MM.1S (cell line): Measurements from ENCODE around the gene CARHSP1.
A peak's percentile ranks its signal among the peaks of the same experiment; 100 is the strongest.

Experiments
- DNase-seq: peaks from one replicate; pipeline ENCODE4 v3.0.0-alpha.2; 2015
- H2AFZ ChIP-seq: fragments of 300-600 bp; sonication (generic); 2 replicates; pipeline ENCODE4 v1.6.0; 2016; ENCODE audit warnings: antibody characterized with exemption, low read length
- H3F3A ChIP-seq: fragments of 300-600 bp; sonication (generic); 2 replicates; pipeline ENCODE4 v1.6.1; 2016; ENCODE audit warnings: mild to moderate bottlenecking, antibody characterized with exemption, low read length, moderate library complexity, mixed read lengths; ENCODE audit not compliant: insufficient read depth
- H3K27ac ChIP-seq: fragments of 300-600 bp; sonication (generic); 2 replicates; pipeline ENCODE4 v1.5.1; 2016; ENCODE audit warnings: mild to moderate bottlenecking, low read length
- H3K27me3 ChIP-seq: fragments of 300-600 bp; sonication (generic); replicated peaks from 2 replicates; pipeline ENCODE4 v1.6.0; 2016; ENCODE audit warnings: low read length; ENCODE audit not compliant: insufficient read depth
- H3K36me3 ChIP-seq: fragments of 300-600 bp; sonication (generic); replicated peaks from 2 replicates; pipeline ENCODE4 v1.6.1; 2016; ENCODE audit warnings: mild to moderate bottlenecking, low read length, mixed read lengths; ENCODE audit not compliant: insufficient read depth
- H3K4me1 ChIP-seq: fragments of 300-600 bp; sonication (generic); 2 replicates; pipeline ENCODE4 v1.6.1; 2016; ENCODE audit warnings: low read length, mixed read lengths
- H3K4me2 ChIP-seq: fragments of 300-600 bp; sonication (generic); 2 replicates; pipeline ENCODE4 v1.6.0; 2016; ENCODE audit warnings: low read depth, low read length
- H3K4me3 ChIP-seq: fragments of 300-600 bp; sonication (generic); 2 replicates; pipeline ENCODE4 v1.5.1; 2016; ENCODE audit warnings: low read length, mixed read lengths
- H3K79me2 ChIP-seq: fragments of 300-600 bp; sonication (generic); 2 replicates; pipeline ENCODE4 v1.6.1; 2016; ENCODE audit warnings: mixed run types, low read length, mixed read lengths
- H3K9ac ChIP-seq: fragments of 300-600 bp; sonication (generic); 2 replicates; pipeline ENCODE4 v1.6.1; 2016; ENCODE audit warnings: low read length, mixed read lengths
- H3K9me2 ChIP-seq: fragments of 300-600 bp; sonication (generic); replicated peaks from 2 replicates; pipeline ENCODE4 v1.6.1; 2016; ENCODE audit warnings: mild to moderate bottlenecking, low read length, mixed read lengths; ENCODE audit not compliant: insufficient read depth
- H3K9me3 ChIP-seq: fragments of 300-600 bp; sonication (generic); replicated peaks from 2 replicates; pipeline ENCODE4 v1.6.1; 2016; ENCODE audit warnings: mild to moderate bottlenecking, low read length, mixed read lengths; ENCODE audit not compliant: insufficient read depth
- H4K20me1 ChIP-seq: fragments of 300-600 bp; sonication (generic); 2 replicates; pipeline ENCODE4 v1.6.1; 2016; ENCODE audit warnings: mild to moderate bottlenecking, low read length, moderate library complexity, mixed read lengths; ENCODE audit not compliant: insufficient read depth
- CTCF ChIP-seq: fragments of 300-600 bp; sonication (generic); IDR thresholded peaks from 2 replicates; pipeline ENCODE4 v1.5.1; 2016; ENCODE audit warnings: antibody characterized with exemption, low read length, mixed read lengths
- EZH2 ChIP-seq: fragments of 300-600 bp; sonication (generic); optimal IDR thresholded peaks from 2 replicates; pipeline ENCODE3; 2017; ENCODE audit warnings: low read depth, mild to moderate bottlenecking, antibody characterized with exemption, low read length, mixed read lengths
- EZH2phosphoT487 ChIP-seq: fragments of 300-600 bp; sonication (generic); IDR thresholded peaks from 2 replicates; pipeline ENCODE4 v1.6.1; 2018; ENCODE audit warnings: antibody characterized with exemption, low read length

Gene CARHSP1

GRCh38 chr16:8869212-8869987 is 594 bp upstream of the CARHSP1 start:
- peak overlapping the region; percentile 89 for H2AFZ ChIP-seq
- TF ChIP-seq CTCF (no peak), EZH2phosphoT487 (no peak)
- H4K20me1 ChIP-seq, result no peaks in the 10 kb centered on the region
- peak overlapping the region; percentile 64 for H3K4me2 ChIP-seq
- peak overlapping the region; percentile 60 for H3K4me3 ChIP-seq
- no peaks in the 10 kb centered on the region; the same call in 1 of the 2 replicates for H3K4me1 ChIP-seq
- peak overlapping the region; percentile 52 for H3K9ac ChIP-seq
- no peaks in the 10 kb centered on the region for H3K9me3 ChIP-seq
- peaks cover 7% of the 10 kb centered on the region; the same call in 1 of the 2 replicates for H3F3A ChIP-seq
- H3K9me2 ChIP-seq, result no peaks in the 10 kb centered on the region
- peaks cover 38% of the 10 kb centered on the region for H3K79me2 ChIP-seq
- no peak overlapping the region for H3K27ac ChIP-seq
- no peaks in the 10 kb centered on the region for H3K36me3 ChIP-seq
- DNase-seq, result no peak
- H3K27me3 ChIP-seq, result no peaks in the 10 kb centered on the region

GRCh38 chr16:8867932-8868415 is 832 bp downstream of the CARHSP1 start:
- Histone ChIP-seq H3K79me2 (peaks cover 53% of the 10 kb centered on the region), H4K20me1 (peaks cover 4% of the 10 kb centered on the region; the same call in 1 of the 2 replicates), H3K9me3 (no peaks in the 10 kb centered on the region), H2AFZ (peak overlapping the region; percentile 37; the same call in 1 of the 2 replicates), H3K4me3 (peak overlapping the region; percentile 73), H3K27me3 (no peaks in the 10 kb centered on the region), H3K36me3 (no peaks in the 10 kb centered on the region), H3F3A (peaks cover 7% of the 10 kb centered on the region; the same call in 1 of the 2 replicates), H3K9ac (peak overlapping the region; percentile 80), H3K4me1 (no peaks in the 10 kb centered on the region; the same call in 1 of the 2 replicates), H3K9me2 (no peaks in the 10 kb centered on the region), H3K27ac (peak overlapping the region; percentile 78), H3K4me2 (peak overlapping the region; percentile 92)
- no peak for DNase-seq
- no peak for TF ChIP-seq CTCF
- no peak for TF ChIP-seq EZH2
- TF ChIP-seq EZH2phosphoT487, result no peak

GRCh38 chr16:8867216-8867931 is 1.4 kb downstream of the CARHSP1 start:
- Histone ChIP-seq H3K4me3 (peak overlapping the region; percentile 73), H3K9me2 (no peaks in the 10 kb centered on the region), H3K9ac (peak overlapping the region; percentile 80), H4K20me1 (peaks cover 9% of the 10 kb centered on the region), H3K4me2 (peak overlapping the region; percentile 92), H3K4me1 (no peaks in the 10 kb centered on the region; the same call in 1 of the 2 replicates), H3F3A (peaks cover 7% of the 10 kb centered on the region; the same call in 1 of the 2 replicates), H3K27ac (peak overlapping the region; percentile 78), H3K9me3 (no peaks in the 10 kb centered on the region), H3K27me3 (no peaks in the 10 kb centered on the region), H3K36me3 (no peaks in the 10 kb centered on the region), H3K79me2 (peaks cover 59% of the 10 kb centered on the region), H2AFZ (0 out of 2 replicates have a peak overlapping the region, but pooled peaks have one; percentile 37)
- peak; percentile 42 for DNase-seq
- TF ChIP-seq EZH2phosphoT487 (no peak), EZH2 (no peak), CTCF (no peak)
